ENCODE data around the gene SMURF2. TPM values are rescaled to one million over a fixed set of nuclear protein-coding genes. Genes with fewer than 3 reads are reported as not detected.
A peak's percentile ranks its signal among the peaks of the same experiment; 100 is the strongest.

Gene SMURF2
- total RNA-seq, 1 experiment from 2014 or later: 35.3 TPM

- no CpG with 5 or more reads among the region's 13 CpGs for WGBS (ENCODE audit: extremely low coverage, insufficient read length, low lambda C conversion rate)
Observed at GRCh38 chr17:64504769-64505339, 157.3 kb downstream of the SMURF2 start.

More at GRCh38 chr17:64504769-64505339, 157.3 kb downstream of the SMURF2 start:
- Histone ChIP-seq H3K23me2 (ENCODE audit: insufficient read length, low read depth, low read length, poor library complexity, severe bottlenecking) (peaks cover 6% of the 10 kb centered on the region), H3K27me3 (ENCODE audit: insufficient read depth, low read length) (no peaks in the 10 kb centered on the region), H3K4me2 (ENCODE audit: insufficient read depth, insufficient read length, low read length) (peak overlapping the region; percentile 82), H4K91ac (ENCODE audit: insufficient read length, low read depth, low read length) (no peak overlapping the region), H3T11ph (ENCODE audit: low read length) (no peak overlapping the region), H2BK5ac (ENCODE audit: insufficient read length, low read length) (no peak overlapping the region), H4K8ac (replicated peaks; ENCODE audit: insufficient read length, low read depth, low read length) (no peak overlapping the region), H2AFZ (ENCODE audit: low read length) (no peak overlapping the region), H3K79me2 (ENCODE audit: insufficient read depth, low read length) (peaks cover 33% of the 10 kb centered on the region), H4K20me1 (ENCODE audit: control insufficient read depth, insufficient read depth, insufficient read length) (no peaks in the 10 kb centered on the region), H2BK12ac (ENCODE audit: insufficient read length, low read depth, low read length) (no peak overlapping the region), H2BK15ac (ENCODE audit: low read depth, low read length) (no peak overlapping the region), H3K23ac (ENCODE audit: insufficient read length, low read depth, low read length) (no peak overlapping the region), H3K14ac (ENCODE audit: insufficient read depth, low read length) (peak overlapping the region; percentile 25; the same call in 1 of the 2 replicates), H4K5ac (ENCODE audit: insufficient read length, low read depth, low read length) (no peak overlapping the region), H3K9me3 (ENCODE audit: control insufficient read depth, low read depth, low read length) (no peaks in the 10 kb centered on the region), H3K27ac (ENCODE audit: insufficient read length, low read depth, low read length) (no peak overlapping the region), H3K4me1 (ENCODE audit: insufficient read depth, low read length) (no peaks in the 10 kb centered on the region), H3K56ac (ENCODE audit: insufficient read length, low read depth, low read length) (no peak overlapping the region), H2AK5ac (ENCODE audit: insufficient read length, low read length) (no peak overlapping the region), H3K79me1 (ENCODE audit: insufficient read depth, low read depth, low read length, poor library complexity, severe bottlenecking) (peaks cover 9% of the 10 kb centered on the region), H3K9ac (ENCODE audit: extremely low read depth, insufficient read length, low read length) (peak overlapping the region; percentile 100), H2BK120ac (ENCODE audit: low read depth, low read length, poor library complexity, severe bottlenecking) (no peak overlapping the region), H3K18ac (ENCODE audit: insufficient read length, low read depth, low read length) (no peak overlapping the region), H2BK20ac (ENCODE audit: low read depth, low read length, poor library complexity, severe bottlenecking) (no peak overlapping the region), H3K4ac (ENCODE audit: low read depth, low read length) (no peak overlapping the region)
- Mint-ChIP-seq H3K27ac (peak overlapping the region; percentile 85 to 97 (median 96)), H3K4me1 (peaks cover 39 to 56% of the 10 kb centered on the region in 2 experiments), H3K36me3 (ENCODE audit: insufficient read depth in 1 of 3, low read depth in 3 of 3) (peaks cover 64 to 81% (median 73%) of the 10 kb centered on the region in 3 experiments), H3K4me3 (peak overlapping the region; percentile 98 to 100), H3K9me3 (peaks cover 3 to 4% of the 10 kb centered on the region in 2 experiments; a peak in 3 of 5 replicates), H3K27me3 (ENCODE audit: low read depth) (peaks cover 10% of the 10 kb centered on the region; the same call in 1 of the 2 replicates)
- no peak for TF ChIP-seq CTCF (conservative IDR thresholded peaks at IDR 0.05)
- DNase-seq: no peak
